Measurements from ENCODE around the gene TRPV6.

TRPV6 gene

GRCh38 chr7:142885311-142886230, at the start of gene TRPV6:
TSS of gene TRPV6 (minus strand) at chr7:142885745.
- DNase-seq (ENCODE audit: low read depth): no peak

- DNase-seq (ENCODE audit: low read depth): no peak
Measured at GRCh38 chr7:142934056-142934455, 48.5 kb upstream of the TRPV6 start.

GRCh38 chr7:142933624-142934023, 48.1 kb upstream of the TRPV6 start, which contains the start of gene TRPV5:
TSS of gene TRPV5 (minus strand) at chr7:142933746. CDS start at chr7:142933459, 287 bp downstream.
- no peak for DNase-seq (ENCODE audit: low read depth)

GRCh38 chr7:142933092-142933475, 47.5 kb upstream of the TRPV6 start:
- no peak for DNase-seq (ENCODE audit: low read depth)

- DNase-seq (ENCODE audit: low read depth): no peak
Measured at GRCh38 chr7:142932386-142933091, 47.0 kb upstream of the TRPV6 start.

GRCh38 chr7:142930126-142930730, 44.7 kb upstream of the TRPV6 start:
- no peak for DNase-seq (ENCODE audit: low read depth)

GRCh38 chr7:142927949-142928348, 42.4 kb upstream of the TRPV6 start:
- no peak for DNase-seq (ENCODE audit: low read depth)

GRCh38 chr7:142927085-142927745, 41.7 kb upstream of the TRPV6 start:
- DNase-seq (ENCODE audit: low read depth): no peak

GRCh38 chr7:142925413-142925812, 39.9 kb upstream of the TRPV6 start:
- DNase-seq (ENCODE audit: low read depth): no peak

- DNase-seq (ENCODE audit: low read depth): no peak
Measured at GRCh38 chr7:142923391-142923790, 37.8 kb upstream of the TRPV6 start.

GRCh38 chr7:142919656-142920055, 34.1 kb upstream of the TRPV6 start:
- DNase-seq (ENCODE audit: low read depth): no peak

GRCh38 chr7:142918901-142919300, 33.4 kb upstream of the TRPV6 start:
- DNase-seq (ENCODE audit: low read depth): no peak

- DNase-seq (ENCODE audit: low read depth): no peak
Measured at GRCh38 chr7:142917447-142917846, 31.9 kb upstream of the TRPV6 start.

GRCh38 chr7:142916508-142916907, 31.0 kb upstream of the TRPV6 start:
- no peak for DNase-seq (ENCODE audit: low read depth)

GRCh38 chr7:142915315-142915714, 29.8 kb upstream of the TRPV6 start:
- DNase-seq (ENCODE audit: low read depth): no peak

GRCh38 chr7:142914121-142914520, 28.6 kb upstream of the TRPV6 start:
- no peak for DNase-seq (ENCODE audit: low read depth)

GRCh38 chr7:142913566-142913965, 28.0 kb upstream of the TRPV6 start:
- DNase-seq (ENCODE audit: low read depth): no peak

GRCh38 chr7:142913051-142913450, 27.5 kb upstream of the TRPV6 start:
- DNase-seq (ENCODE audit: low read depth): no peak

GRCh38 chr7:142910481-142910880, 24.9 kb upstream of the TRPV6 start:
- no peak for DNase-seq (ENCODE audit: low read depth)

GRCh38 chr7:142910031-142910433, 24.5 kb upstream of the TRPV6 start:
- no peak for DNase-seq (ENCODE audit: low read depth)

- no peak for DNase-seq (ENCODE audit: low read depth)
Measured at GRCh38 chr7:142908921-142909890, 23.7 kb upstream of the TRPV6 start.
